Large intestine (tissue), 3 donors: Measurements from ENCODE around the gene ST6GALNAC3. TPM values are rescaled to one million over a fixed set of nuclear protein-coding genes. Genes with fewer than 3 reads are reported as not detected.

Experiments used
- DNase-seq, 2 donors: peaks; one replicate each; pipeline versions ENCODE4 v3.0.0 to v3.0.0-alpha.2; 2013
- H3K27ac ChIP-seq: one replicate; pipeline ENCODE4 v1.5.1; 2013; ENCODE audit warnings: low read length
- H3K27me3 ChIP-seq: 2 replicates; pipeline ENCODE4 v1.6.1; 2013; ENCODE audit warnings: low read length; ENCODE audit not compliant: control insufficient read depth, insufficient read depth
- H3K36me3 ChIP-seq: 2 replicates; pipeline ENCODE4 v1.6.1; 2013; ENCODE audit warnings: low read length; ENCODE audit not compliant: control insufficient read depth, insufficient read depth
- H3K4me1 ChIP-seq: one replicate; pipeline ENCODE4 v1.6.1; 2013; ENCODE audit warnings: low read length; ENCODE audit not compliant: control insufficient read depth, insufficient read depth
- H3K4me3 ChIP-seq: one replicate; pipeline ENCODE4 v1.5.1; 2013; ENCODE audit warnings: low read length
- H3K9me3 ChIP-seq: one replicate; pipeline ENCODE4 v1.6.1; 2013; ENCODE audit warnings: mild to moderate bottlenecking, low read depth, low read length, moderate library complexity; ENCODE audit not compliant: control insufficient read depth
- WGBS: methylation state at CpG from one replicate; pipeline ENCODE4 v1.1.5; 2013; ENCODE audit warnings: low lambda C conversion rate; ENCODE audit not compliant: insufficient coverage; 5-methylcytosine and 5-hydroxymethylcytosine counted together
- polyA plus RNA-seq: library from polyadenylated mRNA; unstranded; fragments of 120-200 nt; gene quantifications from one replicate; pipeline ENCODE4 v1.2.1, GENCODE V29; 2013

Gene ST6GALNAC3
- polyA plus RNA-seq, 1 donor, result 18.0 TPM

DNA sequence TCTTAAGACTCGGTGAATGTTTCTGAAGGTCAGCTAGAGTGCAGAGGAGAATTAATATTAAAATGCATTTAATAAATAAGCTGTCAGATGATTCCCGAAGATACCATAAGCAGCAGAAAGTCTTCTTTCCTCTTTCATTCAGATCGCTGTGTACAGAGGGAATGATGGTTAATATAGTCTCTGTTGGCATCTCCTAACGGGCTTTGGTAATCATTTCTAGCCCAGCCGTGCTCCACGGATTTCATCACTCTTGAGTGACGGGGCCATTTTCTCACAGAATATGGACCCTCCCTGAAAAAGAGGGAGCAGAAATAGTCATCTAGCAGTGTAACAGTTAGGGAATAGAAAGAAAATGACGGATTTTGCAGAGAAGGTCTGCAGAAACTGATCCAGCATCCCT, 103.1 kb downstream of the ST6GALNAC3 start:
- Histone ChIP-seq H3K36me3 (no peaks in the 10 kb centered on the region), H3K4me1 (no peaks in the 10 kb centered on the region), H3K9me3 (peaks cover 5% of the 10 kb centered on the region), H3K27me3 (no peaks in the 10 kb centered on the region), H3K4me3 (no peak overlapping the region), H3K27ac (no peak overlapping the region)
- 100% methylated on average over 1 of the region's 8 CpGs for WGBS
- no peak for DNase-seq

DNA sequence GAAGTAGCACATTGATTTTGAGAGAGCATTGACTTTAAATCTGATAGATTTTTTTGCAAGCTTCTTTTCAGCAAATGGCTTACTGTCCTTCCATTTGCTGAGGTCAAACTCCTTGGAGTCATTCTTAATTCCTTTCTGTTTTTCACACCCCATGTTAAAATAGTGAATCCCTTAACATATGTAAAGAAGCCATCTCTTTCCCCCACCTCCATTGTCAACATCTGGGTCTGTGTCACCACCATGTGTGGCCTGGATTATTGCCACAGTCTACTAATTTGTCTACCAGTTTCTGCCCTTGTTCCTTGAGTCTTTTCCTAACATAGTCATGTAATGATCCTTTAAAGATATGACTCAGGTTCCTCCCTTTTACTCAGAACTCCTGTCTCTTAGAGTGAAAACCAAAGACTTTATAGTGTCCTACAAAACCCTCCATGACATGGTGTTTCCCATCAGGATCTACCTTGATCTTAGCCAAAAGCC, 104.7 kb downstream of the ST6GALNAC3 start:
- no peaks in the 10 kb centered on the region for H3K36me3 ChIP-seq
- peaks cover 5% of the 10 kb centered on the region for H3K9me3 ChIP-seq
- H3K27ac ChIP-seq, result no peak overlapping the region
- H3K4me3 ChIP-seq, result no peak overlapping the region
- H3K27me3 ChIP-seq, result no peaks in the 10 kb centered on the region
- DNase-seq, result no peak
- H3K4me1 ChIP-seq, result no peaks in the 10 kb centered on the region

DNA sequence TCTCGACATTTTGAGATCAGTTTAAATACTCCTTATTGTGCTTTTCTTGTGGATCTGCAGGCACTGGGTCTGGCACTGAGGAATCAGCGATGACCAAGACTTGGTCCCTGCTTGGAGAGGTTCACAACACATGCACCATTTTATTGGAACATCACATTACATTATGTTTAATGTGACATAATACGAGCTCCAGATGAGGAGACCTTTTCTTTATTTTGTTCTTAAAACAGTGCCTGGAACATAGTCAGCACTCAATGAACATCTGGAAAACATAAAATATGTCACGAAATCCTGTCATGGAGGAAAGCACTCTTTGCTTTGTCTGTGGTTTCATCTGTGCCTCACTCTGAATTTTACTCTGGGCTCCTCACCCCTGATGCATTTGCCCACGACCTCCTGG, 110.7 kb downstream of the ST6GALNAC3 start:
- H3K27me3 ChIP-seq, result no peaks in the 10 kb centered on the region

GRCh38 chr1:76186554-76187170, 112.1 kb downstream of the ST6GALNAC3 start:
- Histone ChIP-seq H3K36me3 (no peaks in the 10 kb centered on the region), H3K27ac (no peak overlapping the region), H3K4me3 (no peak overlapping the region), H3K27me3 (no peaks in the 10 kb centered on the region), H3K4me1 (no peaks in the 10 kb centered on the region), H3K9me3 (no peaks in the 10 kb centered on the region)
- 86% methylated on average over 1 of the region's 6 CpGs for WGBS
- DNase-seq, result no peak

More for the DNA sequence above, 110.7 kb downstream of the ST6GALNAC3 start:
- H3K9me3 ChIP-seq, result peaks cover 3% of the 10 kb centered on the region
- no peaks in the 10 kb centered on the region for H3K4me1 ChIP-seq
- no peak overlapping the region for H3K4me3 ChIP-seq
- H3K27ac ChIP-seq, result no peak overlapping the region
- DNase-seq, result no peak
- H3K36me3 ChIP-seq, result no peaks in the 10 kb centered on the region
- 100% methylated on average over 1 of the region's 5 CpGs for WGBS

DNA sequence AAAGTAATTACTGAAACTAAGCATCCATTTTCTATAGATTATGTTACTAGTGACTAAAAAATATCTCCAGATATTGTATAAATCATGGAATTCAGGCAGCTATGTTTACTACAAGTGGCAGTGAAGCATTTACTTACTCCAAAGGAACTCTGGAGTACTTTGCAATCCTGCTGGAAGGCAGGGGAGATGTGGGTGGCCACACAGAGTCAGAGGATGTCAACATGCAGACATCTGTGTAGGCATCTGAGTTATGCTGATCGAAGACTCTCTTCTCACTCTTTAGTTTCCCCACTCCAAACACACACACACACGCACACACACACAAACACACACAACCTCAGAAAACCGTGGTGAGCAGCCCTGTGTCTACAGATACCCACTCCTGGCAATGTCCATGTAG, 112.9 kb downstream of the ST6GALNAC3 start:
- Histone ChIP-seq H3K27me3 (no peaks in the 10 kb centered on the region), H3K9me3 (no peaks in the 10 kb centered on the region), H3K36me3 (no peaks in the 10 kb centered on the region), H3K4me1 (no peaks in the 10 kb centered on the region), H3K27ac (no peak overlapping the region), H3K4me3 (no peak overlapping the region)
- no peak for DNase-seq
- WGBS, result no CpG with 5 or more reads among the region's 3 CpGs

DNA sequence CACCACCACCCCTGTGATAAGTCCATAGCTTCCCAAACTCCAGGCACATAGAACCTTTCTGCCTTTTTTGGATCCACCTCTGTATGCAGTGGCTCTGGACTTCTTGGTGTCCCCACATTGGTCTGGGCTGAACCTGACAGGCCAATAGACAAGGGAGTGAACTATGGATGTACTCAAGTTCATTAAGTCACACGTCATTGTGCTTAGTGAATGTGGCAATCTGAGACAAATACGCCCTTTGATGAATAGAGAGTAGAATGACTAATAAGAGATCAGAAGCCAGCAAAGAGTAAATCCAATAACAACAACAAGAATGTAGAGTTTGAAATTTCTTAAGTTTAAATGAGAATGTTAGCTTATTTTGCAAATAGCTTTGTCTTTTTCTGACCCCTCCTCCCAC, 114.8 kb downstream of the ST6GALNAC3 start:
- WGBS, result 92% methylated on average over 2 of the region's 2 CpGs
- no peak for DNase-seq
- Histone ChIP-seq H3K4me3 (no peak overlapping the region), H3K4me1 (no peaks in the 10 kb centered on the region), H3K9me3 (no peaks in the 10 kb centered on the region), H3K27me3 (no peaks in the 10 kb centered on the region), H3K27ac (no peak overlapping the region), H3K36me3 (no peaks in the 10 kb centered on the region)

GRCh38 chr1:76190749-76191424, 116.3 kb downstream of the ST6GALNAC3 start:
- Histone ChIP-seq H3K4me3 (no peak overlapping the region), H3K36me3 (no peaks in the 10 kb centered on the region), H3K27me3 (no peaks in the 10 kb centered on the region), H3K9me3 (no peaks in the 10 kb centered on the region), H3K27ac (no peak overlapping the region), H3K4me1 (no peaks in the 10 kb centered on the region)
- DNase-seq, result no peak
- WGBS, result 70% methylated on average over 3 of the region's 4 CpGs

GRCh38 chr1:76191561-76191960, 117.0 kb downstream of the ST6GALNAC3 start:
- no peak overlapping the region for H3K27ac ChIP-seq
- H3K4me1 ChIP-seq, result no peaks in the 10 kb centered on the region
- no peak overlapping the region for H3K4me3 ChIP-seq
- H3K9me3 ChIP-seq, result no peaks in the 10 kb centered on the region
- DNase-seq, result no peak
- no peaks in the 10 kb centered on the region for H3K36me3 ChIP-seq
- no peaks in the 10 kb centered on the region for H3K27me3 ChIP-seq
- WGBS, result no CpG with 5 or more reads among the region's 2 CpGs

- H3K4me1 ChIP-seq, result no peaks in the 10 kb centered on the region
- H3K27ac ChIP-seq, result no peak overlapping the region
- no peaks in the 10 kb centered on the region for H3K36me3 ChIP-seq
- no CpG with 5 or more reads among the region's 2 CpGs for whole genome bisulfite sequencing
- no peak for DNase-seq
- H3K9me3 ChIP-seq, result no peaks in the 10 kb centered on the region
- H3K27me3 ChIP-seq, result no peaks in the 10 kb centered on the region
- H3K4me3 ChIP-seq, result no peak overlapping the region
Observed at GRCh38 chr1:76198452-76198851, 123.9 kb downstream of the ST6GALNAC3 start.

GRCh38 chr1:76202670-76203069, 128.1 kb downstream of the ST6GALNAC3 start:
- Histone ChIP-seq H3K36me3 (no peaks in the 10 kb centered on the region), H3K4me1 (no peaks in the 10 kb centered on the region), H3K27ac (no peak overlapping the region), H3K27me3 (no peaks in the 10 kb centered on the region), H3K9me3 (no peaks in the 10 kb centered on the region), H3K4me3 (no peak overlapping the region)
- WGBS, result 90% methylated on average over 2 of the region's 2 CpGs
- DNase-seq, result no peak

DNA sequence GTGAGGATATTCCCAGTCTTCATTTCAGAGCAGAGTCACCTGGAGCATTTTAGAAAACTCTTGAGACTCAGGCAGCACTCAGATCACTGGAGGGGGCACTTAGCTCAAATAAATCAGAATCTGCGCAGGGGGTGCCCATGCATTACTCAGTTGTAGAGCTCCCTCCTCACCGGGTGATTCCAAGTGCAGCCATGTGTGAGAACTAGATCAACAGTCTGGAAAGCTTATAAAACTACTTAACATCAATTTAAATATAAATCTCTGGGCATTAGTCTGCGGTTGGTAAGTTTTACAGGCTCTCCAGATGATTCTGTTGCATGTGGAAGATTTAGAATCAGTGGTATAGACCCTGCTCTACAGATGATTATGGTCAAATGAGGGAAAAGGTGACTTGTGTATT, 128.6 kb downstream of the ST6GALNAC3 start:
- Histone ChIP-seq H3K27me3 (no peaks in the 10 kb centered on the region), H3K4me3 (no peak overlapping the region), H3K27ac (no peak overlapping the region), H3K36me3 (no peaks in the 10 kb centered on the region), H3K4me1 (no peaks in the 10 kb centered on the region), H3K9me3 (no peaks in the 10 kb centered on the region)
- DNase-seq, result no peak
- no CpG with 5 or more reads among the region's 3 CpGs for WGBS
